GM12801 (cell line): Measurements from ENCODE around the gene FUT2.

Experiments used
- CTCF ChIP-seq: IDR thresholded peaks from one replicate; pipeline ENCODE4 v1.5.1; 2011; ENCODE audit warnings: control low read depth; ENCODE audit not compliant: insufficient read length; ENCODE audit errors: extremely low read depth

FUT2 gene

GRCh38 chr19:48665786-48666185 lies 30.0 kb upstream of the FUT2 start:
- no peak for TF ChIP-seq CTCF

GRCh38 chr19:48668332-48668731 lies 27.4 kb upstream of the FUT2 start:
- TF ChIP-seq CTCF = no peak

DNA sequence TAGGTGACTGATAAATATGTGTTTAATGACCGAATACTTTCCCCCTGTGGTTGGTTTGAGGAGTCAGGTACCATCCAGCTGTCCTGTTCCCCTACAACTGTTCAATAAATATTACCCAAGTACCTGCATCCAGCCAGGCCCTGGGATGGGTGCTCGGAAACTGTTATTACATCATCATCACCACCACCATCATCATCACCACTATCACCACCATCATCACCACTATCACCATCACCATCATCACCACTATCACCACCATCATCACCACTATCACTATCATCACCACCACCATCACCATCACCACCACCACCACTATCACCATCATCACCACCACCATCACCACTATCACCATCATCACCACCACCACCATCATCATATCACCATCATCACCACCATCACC lies 27.0 kb upstream of the FUT2 start:
- TF ChIP-seq CTCF = no peak

- no peak for TF ChIP-seq CTCF
Observed at GRCh38 chr19:48669903-48670668, 25.7 kb upstream of the FUT2 start.

DNA sequence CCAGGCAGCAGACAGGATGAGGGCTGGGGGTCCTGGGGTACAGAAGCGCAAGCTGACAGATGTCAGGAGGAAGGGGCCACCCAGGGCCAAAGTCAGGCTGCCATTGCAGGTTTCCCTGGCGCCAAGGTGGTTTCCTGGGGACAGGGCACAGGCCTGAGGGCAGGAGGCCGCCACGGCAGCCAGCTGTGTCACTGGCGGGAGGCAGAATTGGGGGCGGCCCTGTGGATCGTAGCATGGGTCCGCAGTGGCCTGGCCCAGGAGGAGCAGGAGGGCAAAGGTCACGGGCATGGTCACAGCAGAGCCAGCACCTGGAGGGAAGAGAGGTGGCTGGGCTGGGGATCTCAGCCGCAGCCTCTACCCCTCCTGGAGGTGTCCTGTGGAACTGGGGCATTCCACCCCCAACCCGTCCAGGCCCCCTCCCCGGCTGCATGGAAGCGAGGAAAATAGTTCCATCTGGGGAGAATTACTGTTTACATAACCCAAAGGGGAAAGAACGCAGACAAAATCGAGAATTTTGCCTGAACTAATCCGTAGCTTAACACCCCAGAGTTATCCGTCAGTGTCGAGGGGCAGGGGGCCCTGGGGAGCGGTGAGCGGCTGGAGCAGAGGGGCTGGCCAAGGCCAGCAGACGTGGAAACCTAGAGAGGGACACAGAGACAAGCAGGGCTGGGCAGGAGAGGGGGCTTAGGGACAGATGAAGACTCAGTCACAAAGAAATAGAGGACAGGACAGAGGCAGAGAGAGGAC lies 24.9 kb upstream of the FUT2 start:
- TF ChIP-seq CTCF = no peak

- TF ChIP-seq CTCF = no peak
Observed at GRCh38 chr19:48671446-48671995, 24.2 kb upstream of the FUT2 start.

DNA sequence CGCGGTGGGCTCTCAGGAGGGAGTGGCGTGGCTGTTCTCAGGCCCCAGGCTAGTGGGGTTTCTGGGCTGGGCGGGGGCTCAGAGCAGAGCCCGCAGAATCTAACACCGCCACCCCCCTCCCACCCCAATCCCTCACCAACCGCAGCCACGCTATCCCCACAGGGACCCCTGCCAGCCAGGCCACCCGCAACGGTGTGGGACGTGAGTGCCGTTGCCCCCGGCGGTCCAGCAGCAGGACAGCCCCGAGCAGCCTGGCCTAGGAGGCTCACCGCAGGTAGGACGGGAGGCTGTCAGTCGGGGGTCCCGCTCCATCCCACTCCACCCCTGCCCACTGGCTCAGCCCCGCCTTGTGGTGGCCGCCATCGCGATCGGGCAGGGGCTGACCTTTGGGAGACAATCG lies 22.8 kb upstream of the FUT2 start, which contains the start of gene NTN5:
TSS of gene NTN5 (minus strand) at position 24 of the 400 bp plus-strand sequence. CDS start 2,031 bp downstream, outside the sequence.
- TF ChIP-seq CTCF = no peak
